DOHH2 (cell line): ENCODE measurements around the gene SBK1.
A peak's percentile ranks its signal among the peaks of the same experiment; 100 is the strongest.

ENCODE experiments used
- H3F3A ChIP-seq: fragments of 200-600 bp; sonication (generic), shearing (Covaris generic); 2 replicates; pipeline ENCODE4 v1.6.0; 2016; ENCODE audit warnings: antibody characterized with exemption, mild to moderate bottlenecking; ENCODE audit not compliant: control insufficient read depth, insufficient read depth
- H3K27ac ChIP-seq: fragments of 200-600 bp; sonication (generic); 2 replicates; pipeline ENCODE4 v1.5.1; 2014; ENCODE audit warnings: low read depth, mild to moderate bottlenecking, low read length, moderate library complexity
- H3K27me3 ChIP-seq: fragments of 200-600 bp; sonication (generic); 2 replicates; pipeline ENCODE4 v1.6.1; 2014; ENCODE audit warnings: mild to moderate bottlenecking, low read length, mixed read lengths; ENCODE audit not compliant: control insufficient read depth
- H3K36me3 ChIP-seq: fragments of 200-600 bp; sonication (generic); 2 replicates; pipeline ENCODE4 v1.6.1; 2014; ENCODE audit warnings: mild to moderate bottlenecking, low read length, moderate library complexity, mixed read lengths; ENCODE audit not compliant: control insufficient read depth
- H3K4me1 ChIP-seq: fragments of 200-600 bp; sonication (generic); 2 replicates; pipeline ENCODE4 v1.6.1; 2014; ENCODE audit warnings: mild to moderate bottlenecking, low read length, mixed read lengths; ENCODE audit not compliant: control insufficient read depth
- H3K4me2 ChIP-seq: fragments of 200-600 bp; sonication (generic); 2 replicates; pipeline ENCODE4 v1.6.0; 2014; ENCODE audit warnings: mild to moderate bottlenecking, low read length, moderate library complexity
- H3K4me3 ChIP-seq: fragments of 200-600 bp; sonication (generic); 2 replicates; pipeline ENCODE4 v1.5.1; 2014; ENCODE audit warnings: mild to moderate bottlenecking, low read length, mixed read lengths
- H3K79me2 ChIP-seq: fragments of 200-600 bp; sonication (generic); 2 replicates; pipeline ENCODE4 v1.6.1; 2014; ENCODE audit warnings: mild to moderate bottlenecking, low read length, mixed read lengths; ENCODE audit not compliant: control insufficient read depth
- H3K9me2 ChIP-seq: fragments of 200-600 bp; sonication (generic); replicated peaks from 2 replicates; pipeline ENCODE4 v1.6.1; 2014; ENCODE audit warnings: mild to moderate bottlenecking, low read length, mixed read lengths; ENCODE audit not compliant: control insufficient read depth
- H3K9me3 ChIP-seq: fragments of 200-600 bp; sonication (generic); 2 replicates; pipeline ENCODE4 v1.6.1; 2014; ENCODE audit warnings: antibody characterized with exemption, low read length, mixed read lengths; ENCODE audit not compliant: control insufficient read depth, insufficient read depth
- H4K20me1 ChIP-seq: fragments of 200-600 bp; sonication (generic); 2 replicates; pipeline ENCODE4 v1.6.0; 2014; ENCODE audit warnings: low read depth, mild to moderate bottlenecking, antibody characterized with exemption, low read length, moderate library complexity; ENCODE audit not compliant: control insufficient read depth, insufficient read depth
- EZH2phosphoT487 ChIP-seq: fragments of 200-600 bp; sonication (generic); IDR thresholded peaks from 2 replicates; pipeline ENCODE4 v1.6.1; 2017; ENCODE audit warnings: borderline replicate concordance, mild to moderate bottlenecking, antibody characterized with exemption, low read length, moderate library complexity, mixed read lengths
- TF ChIP-seq, protein P1 (sequence below): fragments of 200-600 bp; sonication (generic); IDR thresholded peaks from one replicate; pipeline ENCODE4 v1.5.1; 2014; ENCODE audit warnings: antibody characterized with exemption, mild to moderate bottlenecking, low read depth, low read length; ENCODE audit not compliant: poor library complexity, severe bottlenecking

Gene SBK1

GRCh38 chr16:28280881-28281836 is 11.2 kb upstream of the SBK1 start:
- Histone ChIP-seq H3K36me3 (no peaks in the 10 kb centered on the region), H3K27ac (no peak overlapping the region)

DNA sequence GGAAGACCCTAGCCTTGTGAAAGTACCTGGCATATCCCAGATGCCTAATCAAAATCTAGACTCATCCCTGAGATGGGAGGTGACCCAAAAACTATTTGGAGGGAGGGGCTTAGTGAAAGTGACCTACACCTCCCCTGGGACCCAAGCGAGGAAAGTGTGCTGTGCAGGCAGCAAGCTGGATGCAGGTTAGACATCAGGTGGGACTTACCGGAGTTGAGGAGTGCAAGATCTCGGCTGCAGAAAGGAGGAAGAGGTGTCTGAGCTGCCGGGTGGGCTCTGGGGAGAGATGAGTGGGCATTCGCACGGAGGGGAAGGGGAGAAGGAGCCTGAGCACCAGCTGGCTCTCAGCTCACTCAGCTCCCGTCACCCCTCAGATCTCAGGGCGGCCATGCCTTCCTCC is 10.3 kb upstream of the SBK1 start:
- Histone ChIP-seq H3F3A (no peaks in the 10 kb centered on the region), H3K79me2 (no peaks in the 10 kb centered on the region), H3K27me3 (peaks cover 6% of the 10 kb centered on the region), H4K20me1 (no peaks in the 10 kb centered on the region), H3K4me1 (peaks cover 8% of the 10 kb centered on the region), H3K27ac (no peak overlapping the region), H3K9me3 (no peaks in the 10 kb centered on the region), H3K4me2 (no peak overlapping the region), H3K36me3 (no peaks in the 10 kb centered on the region), H3K4me3 (no peak overlapping the region), H3K9me2 (no peaks in the 10 kb centered on the region)
- no peak for TF ChIP-seq EZH2phosphoT487
- TF ChIP-seq, protein P1, sequence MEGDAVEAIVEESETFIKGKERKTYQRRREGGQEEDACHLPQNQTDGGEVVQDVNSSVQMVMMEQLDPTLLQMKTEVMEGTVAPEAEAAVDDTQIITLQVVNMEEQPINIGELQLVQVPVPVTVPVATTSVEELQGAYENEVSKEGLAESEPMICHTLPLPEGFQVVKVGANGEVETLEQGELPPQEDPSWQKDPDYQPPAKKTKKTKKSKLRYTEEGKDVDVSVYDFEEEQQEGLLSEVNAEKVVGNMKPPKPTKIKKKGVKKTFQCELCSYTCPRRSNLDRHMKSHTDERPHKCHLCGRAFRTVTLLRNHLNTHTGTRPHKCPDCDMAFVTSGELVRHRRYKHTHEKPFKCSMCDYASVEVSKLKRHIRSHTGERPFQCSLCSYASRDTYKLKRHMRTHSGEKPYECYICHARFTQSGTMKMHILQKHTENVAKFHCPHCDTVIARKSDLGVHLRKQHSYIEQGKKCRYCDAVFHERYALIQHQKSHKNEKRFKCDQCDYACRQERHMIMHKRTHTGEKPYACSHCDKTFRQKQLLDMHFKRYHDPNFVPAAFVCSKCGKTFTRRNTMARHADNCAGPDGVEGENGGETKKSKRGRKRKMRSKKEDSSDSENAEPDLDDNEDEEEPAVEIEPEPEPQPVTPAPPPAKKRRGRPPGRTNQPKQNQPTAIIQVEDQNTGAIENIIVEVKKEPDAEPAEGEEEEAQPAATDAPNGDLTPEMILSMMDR = no peak

More at GRCh38 chr16:28280881-28281836, 11.2 kb upstream of the SBK1 start:
- Histone ChIP-seq H3K27me3 (peaks cover 6% of the 10 kb centered on the region), H3K9me3 (no peaks in the 10 kb centered on the region), H3K4me2 (no peak overlapping the region), H3K9me2 (no peaks in the 10 kb centered on the region), H3K4me3 (no peak overlapping the region), H3K79me2 (no peaks in the 10 kb centered on the region), H4K20me1 (no peaks in the 10 kb centered on the region), H3F3A (no peaks in the 10 kb centered on the region), H3K4me1 (peaks cover 8% of the 10 kb centered on the region)
- TF ChIP-seq, protein P1 = peak; percentile 31
- TF ChIP-seq EZH2phosphoT487 = no peak

DNA sequence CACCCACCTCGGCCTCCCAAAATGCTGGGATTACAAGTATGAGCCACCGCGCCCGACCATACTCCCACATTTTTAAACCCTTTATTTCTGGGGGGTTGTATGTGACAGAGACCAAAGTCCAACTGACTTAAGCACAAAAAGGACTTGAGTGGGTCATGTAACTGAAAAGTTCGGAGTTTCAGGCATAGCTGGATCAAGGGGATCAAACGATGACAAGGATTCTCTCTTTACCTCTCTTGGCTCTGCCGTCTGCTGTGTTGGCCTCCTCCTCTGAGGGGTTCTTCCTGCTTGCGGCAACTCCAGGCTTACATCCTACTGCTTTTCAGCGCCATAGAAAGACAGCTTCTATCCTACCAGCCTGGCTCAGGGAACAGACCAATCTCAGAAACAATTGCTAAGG is 9.2 kb upstream of the SBK1 start:
- Histone ChIP-seq H4K20me1 (no peaks in the 10 kb centered on the region), H3K4me3 (no peak overlapping the region), H3K36me3 (no peaks in the 10 kb centered on the region), H3K9me2 (no peaks in the 10 kb centered on the region), H3K27me3 (no peaks in the 10 kb centered on the region), H3K27ac (no peak overlapping the region), H3K4me2 (no peak overlapping the region), H3K79me2 (no peaks in the 10 kb centered on the region), H3K4me1 (no peaks in the 10 kb centered on the region), H3K9me3 (no peaks in the 10 kb centered on the region), H3F3A (no peaks in the 10 kb centered on the region)
- TF ChIP-seq EZH2phosphoT487 = no peak
- TF ChIP-seq, protein P1 = no peak
